Activated CD4-positive, alpha-beta T cell treated with anti-CD3 and anti-CD28 coated beads, Interleukin-2, amount 50 U/mL, for 16 hours (primary cell): ENCODE results near the gene GIMD1.
A peak's percentile ranks its signal among the peaks of the same experiment; 100 is the strongest.
"Not testable (repeated sequence)": the region's sequence is repeated elsewhere in the genome, so short reads cannot be mapped to it uniquely, and the experiment has no call there.

ENCODE experiments used
- DNase-seq: peaks from one replicate; pipeline ENCODE4 v3.0.0-alpha.2; 2020

Gene GIMD1

DNA sequence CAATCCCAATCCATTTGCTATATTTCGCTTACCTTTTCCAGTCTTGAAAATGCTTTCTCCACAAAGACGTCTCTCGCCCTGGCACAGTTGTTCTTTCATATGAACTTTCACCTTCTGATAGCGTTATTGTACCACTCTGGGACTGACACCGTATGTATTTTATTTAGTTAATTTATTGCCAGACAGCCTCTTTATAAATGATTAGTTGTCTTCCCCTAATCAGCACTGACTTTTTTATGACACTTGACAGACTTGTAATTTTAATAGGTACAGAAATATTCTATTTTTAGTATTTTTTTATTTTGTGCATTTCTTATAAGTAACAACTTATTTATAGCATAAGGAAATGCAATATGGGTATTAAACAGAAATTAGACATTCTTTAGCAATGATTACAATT lies at the start of gene GIMD1:
TSS of gene GIMD1 (minus strand) at position 101 of the 400 bp plus-strand sequence. CDS start 1,343 bp downstream, outside the sequence.
- DNase-seq: no peak

- DNase-seq: no peak
These were observed 45.8 kb upstream of the GIMD1 start for GRCh38 chr4:106414366-106414765.

DNA sequence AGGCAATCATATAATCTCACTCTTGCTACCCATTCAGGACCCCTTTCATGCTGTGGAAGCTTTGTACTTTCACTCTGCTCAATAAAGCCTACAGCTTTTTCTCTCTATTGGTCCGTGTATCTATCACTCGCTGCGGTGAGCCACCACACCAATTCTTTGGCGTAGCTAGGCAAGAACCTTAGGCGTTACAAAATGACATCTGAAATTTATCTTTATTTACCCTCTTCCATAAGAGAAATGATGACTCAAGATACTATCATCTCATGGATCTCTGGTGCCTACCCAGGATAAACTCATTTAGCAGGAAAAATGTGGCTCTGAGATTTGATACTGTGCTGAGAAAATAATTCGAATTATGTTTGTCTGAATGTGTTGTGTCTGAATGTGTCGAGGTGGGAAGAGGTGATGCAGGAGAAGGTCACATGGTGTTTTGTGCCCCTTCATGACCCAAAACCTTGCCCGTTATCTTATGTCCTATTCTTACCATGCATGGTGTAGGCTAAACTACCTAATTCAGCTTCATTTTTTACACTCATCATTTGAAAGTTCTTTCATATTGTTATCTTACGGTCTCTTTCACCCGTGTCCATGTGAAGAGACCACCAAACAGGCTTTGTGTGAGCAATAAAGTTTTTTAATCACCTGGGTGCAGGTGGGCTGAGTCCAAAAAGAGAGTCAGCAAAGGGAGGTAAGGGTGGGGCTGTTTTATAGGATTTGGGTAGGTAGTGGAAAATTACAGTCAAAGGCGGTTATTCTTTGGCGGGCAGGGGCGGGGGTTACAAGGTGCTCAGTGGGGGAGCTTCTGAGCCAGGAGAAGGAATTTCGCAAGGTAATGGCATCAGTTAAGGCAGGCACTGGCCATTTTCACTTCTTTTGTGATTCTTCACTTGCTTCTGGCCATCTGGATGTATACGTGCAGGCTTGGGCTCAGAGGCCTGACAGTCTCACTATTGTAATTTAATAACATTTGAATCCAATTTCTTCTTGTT lies 41.6 kb upstream of the GIMD1 start:
- no peak for DNase-seq

DNA sequence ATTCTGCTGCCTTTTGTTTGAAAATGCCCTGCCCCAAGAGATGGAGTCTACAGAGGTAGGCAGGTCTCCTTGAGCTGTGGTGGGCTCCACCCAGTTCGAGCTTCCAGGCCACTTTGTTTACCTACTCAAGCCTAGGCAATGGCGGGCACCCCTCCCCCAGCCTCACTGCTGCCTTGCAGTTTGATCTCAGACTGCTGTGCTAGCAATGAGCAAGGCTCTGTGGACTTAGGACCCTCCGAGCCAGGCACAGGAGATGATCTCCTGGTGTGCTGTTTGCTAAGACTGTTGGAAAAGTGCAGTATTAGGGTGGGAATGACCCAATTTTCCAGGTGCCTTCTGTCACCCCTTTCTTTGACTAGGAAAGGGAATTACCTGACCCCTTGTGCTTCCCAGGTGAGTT lies 39.4 kb upstream of the GIMD1 start:
- DNase-seq: not testable (repeated sequence)

- no peak for DNase-seq
These were observed 32.6 kb upstream of the GIMD1 start for GRCh38 chr4:106401157-106401556.

DNA sequence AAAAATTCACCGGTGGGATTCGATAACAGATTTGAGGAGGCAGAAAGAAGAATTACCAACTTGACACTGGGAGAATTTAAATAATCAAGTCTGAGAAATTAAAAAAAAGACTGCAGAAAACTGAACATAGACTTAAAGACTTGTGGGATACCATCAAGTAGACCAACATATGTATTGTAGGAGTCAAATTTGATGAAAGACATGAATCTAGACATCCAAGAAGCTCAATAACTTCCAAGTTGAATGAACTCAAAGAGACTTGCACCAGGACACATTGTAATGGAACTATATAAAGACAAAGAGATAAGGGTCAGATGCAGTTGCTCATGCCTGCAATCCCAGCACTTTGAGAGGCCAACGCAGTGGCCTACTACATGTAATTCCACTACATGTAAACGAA lies 30.3 kb upstream of the GIMD1 start:
- DNase-seq: not testable (repeated sequence)

- DNase-seq: no peak
These were observed 27.0 kb upstream of the GIMD1 start for GRCh38 chr4:106395582-106395981.

DNA sequence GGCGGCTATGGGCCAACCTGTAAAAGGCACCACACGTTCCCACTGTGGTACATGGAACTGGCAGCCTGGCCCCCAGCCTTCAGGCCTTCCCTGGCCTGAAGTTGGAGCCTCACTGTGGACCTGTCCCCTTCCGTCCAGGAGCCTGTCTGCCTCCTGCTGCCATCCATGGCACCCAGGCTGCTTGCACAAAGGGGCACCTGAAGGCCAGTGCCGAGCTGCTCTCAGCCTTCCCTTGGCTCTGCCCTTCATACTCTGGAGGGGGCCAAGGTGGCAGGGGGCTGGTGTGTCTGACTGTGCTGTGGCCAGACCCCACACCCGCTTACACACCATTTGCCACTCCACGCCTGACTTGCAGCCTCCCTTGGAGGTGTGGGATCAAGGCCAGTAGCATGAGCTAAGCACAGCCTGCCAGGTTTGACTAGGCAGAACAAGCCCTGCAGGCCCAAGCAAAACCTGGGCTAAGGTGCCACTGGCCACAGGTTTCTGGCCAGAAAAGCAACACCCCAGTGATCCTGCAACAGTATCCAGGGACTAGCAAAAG lies 17.3 kb upstream of the GIMD1 start:
- no peak for DNase-seq

GRCh38 chr4:106384878-106385277 lies 16.3 kb upstream of the GIMD1 start:
- no peak for DNase-seq

- DNase-seq: no peak
These were observed 11.6 kb upstream of the GIMD1 start for GRCh38 chr4:106380179-106380578.

DNA sequence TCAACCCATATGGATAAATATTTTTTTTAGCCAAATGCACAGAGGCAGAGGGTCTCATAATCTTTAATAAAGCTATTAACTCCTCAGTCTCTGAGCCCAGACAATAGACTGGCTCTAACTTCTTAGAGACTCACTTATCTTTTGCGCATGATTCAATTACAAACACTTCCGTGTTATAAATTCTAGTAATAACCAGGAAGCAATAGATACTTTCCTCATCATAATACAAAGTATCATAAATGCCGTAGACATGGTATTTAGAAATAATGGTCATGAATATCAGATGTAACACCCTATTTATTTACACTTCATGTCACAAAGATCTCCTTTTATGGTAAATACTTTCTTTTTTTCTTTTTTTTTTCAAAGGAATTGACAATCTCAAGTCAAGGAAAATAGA lies 4.4 kb upstream of the GIMD1 start:
- DNase-seq: no peak

- no peak for DNase-seq
These were observed 2.6 kb upstream of the GIMD1 start for GRCh38 chr4:106371161-106371560.

GRCh38 chr4:106370214-106370613 lies 1.6 kb upstream of the GIMD1 start:
- DNase-seq: no peak

- peak; percentile 51 for DNase-seq
These were observed 980 bp upstream of the GIMD1 start for GRCh38 chr4:106369456-106370060.

- no peak for DNase-seq
These were observed 1.5 kb downstream of the GIMD1 start for GRCh38 chr4:106367072-106367471.

GRCh38 chr4:106366026-106366425 lies 2.6 kb downstream of the GIMD1 start:
- DNase-seq: no peak

DNA sequence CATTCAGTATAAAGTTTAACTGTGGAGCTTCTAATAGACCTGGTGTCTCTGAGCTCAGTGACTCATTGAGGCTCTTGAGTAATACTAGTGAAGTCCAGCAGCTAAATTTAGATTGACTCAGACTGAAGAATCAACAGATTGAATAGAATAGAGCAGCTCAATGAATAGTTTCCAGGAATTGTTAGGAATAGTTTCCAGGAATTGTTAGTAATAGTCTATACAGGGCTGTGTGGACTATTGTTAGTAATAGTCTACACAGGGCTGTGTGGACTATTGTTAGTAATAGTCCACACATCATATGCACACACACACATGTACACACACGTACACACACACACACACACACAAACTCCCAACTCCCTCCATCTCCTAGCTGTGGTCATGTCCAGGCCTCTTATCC lies 3.0 kb downstream of the GIMD1 start:
- DNase-seq: no peak

- DNase-seq: no peak
These were observed 4.3 kb downstream of the GIMD1 start for GRCh38 chr4:106364282-106364681.

GRCh38 chr4:106362086-106362825 lies 6.3 kb downstream of the GIMD1 start:
- DNase-seq: no peak

DNA sequence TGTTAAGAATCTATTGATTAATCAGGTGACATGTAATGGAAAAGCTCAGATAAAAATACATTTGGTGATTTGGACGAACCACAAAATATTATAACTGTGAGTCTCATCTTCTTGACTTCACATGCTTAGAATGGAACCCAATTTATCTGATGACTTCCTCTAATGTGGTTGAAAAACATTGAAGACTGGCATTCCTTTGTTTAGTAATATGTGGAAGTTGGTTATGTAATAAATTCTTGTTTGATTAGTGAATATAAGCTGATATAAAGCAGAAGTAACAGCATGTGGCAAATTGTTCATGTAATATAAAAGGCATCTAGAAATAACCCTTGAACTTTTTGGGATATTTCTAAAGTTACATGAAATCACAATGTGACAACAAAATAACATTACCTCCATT lies 9.7 kb downstream of the GIMD1 start:
- no peak for DNase-seq

DNA sequence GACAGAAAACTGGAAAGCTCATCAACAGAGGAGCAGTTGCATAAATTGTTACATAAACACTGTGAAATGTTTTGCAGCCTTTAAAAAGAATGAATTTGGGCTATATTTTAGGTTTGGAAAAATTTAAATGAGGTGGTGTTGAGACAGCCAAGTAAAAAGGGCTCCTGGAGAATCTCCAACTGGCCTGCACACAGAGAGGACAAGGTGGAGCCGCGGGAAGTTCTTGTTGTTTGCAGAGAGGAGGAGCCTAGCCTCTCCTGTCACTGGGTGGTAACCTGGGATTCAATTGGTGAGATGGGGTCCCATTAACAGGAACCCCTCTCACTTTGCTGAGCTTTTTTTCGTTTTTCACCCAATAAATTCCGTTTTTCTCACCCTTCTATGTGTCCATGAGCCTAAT lies 13.4 kb downstream of the GIMD1 start:
- DNase-seq: no peak

- DNase-seq: no peak
These were observed 14.8 kb downstream of the GIMD1 start for GRCh38 chr4:106353786-106354185.

DNA sequence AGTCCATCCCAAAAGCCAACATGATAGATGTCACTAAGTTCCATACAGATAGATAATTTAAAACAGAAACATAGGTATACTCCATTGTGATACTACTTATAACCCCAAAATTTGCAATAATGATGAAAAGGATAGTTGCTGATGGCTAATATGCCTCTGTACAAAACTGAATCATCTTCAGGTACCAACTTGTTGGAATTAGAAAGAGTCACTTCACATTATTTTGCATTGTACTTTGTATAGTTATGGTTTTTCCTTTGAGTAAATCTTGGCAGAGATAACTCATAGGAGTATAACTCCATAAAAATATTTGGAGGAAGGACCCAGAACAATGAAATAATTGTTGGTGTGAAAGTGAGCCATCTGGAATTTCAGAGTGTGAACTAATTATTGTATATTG lies 17.6 kb downstream of the GIMD1 start:
- DNase-seq: no peak
